NK-92 (cell line): Measurements from ENCODE around the gene GRIK3.

Experiments
- DNase-seq: peaks from one replicate; lab custom pipeline; 2025; ENCODE audit not compliant: unreplicated experiment; lab: John Stamatoyannopoulos, UW

Gene GRIK3

GRCh38 chr1:36835017-36835695, 199.2 kb downstream of the GRIK3 start:
- DNase-seq, result no peak

- no peak for DNase-seq
These were observed 199.7 kb downstream of the GRIK3 start for GRCh38 chr1:36834586-36834985.

- no peak for DNase-seq
These were observed 203.0 kb downstream of the GRIK3 start for GRCh38 chr1:36831186-36831810.

GRCh38 chr1:36829961-36830360, 204.4 kb downstream of the GRIK3 start:
- DNase-seq, result no peak

GRCh38 chr1:36829066-36829465, 205.2 kb downstream of the GRIK3 start:
- DNase-seq, result no peak

- DNase-seq, result no peak
These were observed 209.1 kb downstream of the GRIK3 start for GRCh38 chr1:36825226-36825625.

GRCh38 chr1:36824390-36824861, 209.9 kb downstream of the GRIK3 start:
- DNase-seq, result no peak

GRCh38 chr1:36822648-36823047, 211.7 kb downstream of the GRIK3 start:
- no peak for DNase-seq

- no peak for DNase-seq
These were observed 212.9 kb downstream of the GRIK3 start for GRCh38 chr1:36821386-36821785.

- no peak for DNase-seq
These were observed 215.5 kb downstream of the GRIK3 start for GRCh38 chr1:36818771-36819170.

- DNase-seq, result no peak
These were observed 218.0 kb downstream of the GRIK3 start for GRCh38 chr1:36816348-36816747.

GRCh38 chr1:36814774-36815173, 219.5 kb downstream of the GRIK3 start:
- DNase-seq, result no peak

- no peak for DNase-seq
These were observed 220.2 kb downstream of the GRIK3 start for GRCh38 chr1:36814083-36814482.

- no peak for DNase-seq
These were observed 227.1 kb downstream of the GRIK3 start for GRCh38 chr1:36807262-36807661.

GRCh38 chr1:36805979-36806640, 228.2 kb downstream of the GRIK3 start:
- DNase-seq, result no peak

- no peak for DNase-seq
These were observed 229.5 kb downstream of the GRIK3 start for GRCh38 chr1:36804669-36805314.

GRCh38 chr1:36803868-36804570, 230.3 kb downstream of the GRIK3 start:
- no peak for DNase-seq

- DNase-seq, result no peak
These were observed 232.3 kb downstream of the GRIK3 start for GRCh38 chr1:36802018-36802417.

GRCh38 chr1:36797761-36798160, 236.6 kb downstream of the GRIK3 start:
- no peak for DNase-seq

GRCh38 chr1:36796733-36797132, 237.6 kb downstream of the GRIK3 start:
- no peak for DNase-seq

GRCh38 chr1:36796106-36796590, 238.2 kb downstream of the GRIK3 start:
- DNase-seq, result no peak
